ENCODE results near the gene LSP1.

DNA sequence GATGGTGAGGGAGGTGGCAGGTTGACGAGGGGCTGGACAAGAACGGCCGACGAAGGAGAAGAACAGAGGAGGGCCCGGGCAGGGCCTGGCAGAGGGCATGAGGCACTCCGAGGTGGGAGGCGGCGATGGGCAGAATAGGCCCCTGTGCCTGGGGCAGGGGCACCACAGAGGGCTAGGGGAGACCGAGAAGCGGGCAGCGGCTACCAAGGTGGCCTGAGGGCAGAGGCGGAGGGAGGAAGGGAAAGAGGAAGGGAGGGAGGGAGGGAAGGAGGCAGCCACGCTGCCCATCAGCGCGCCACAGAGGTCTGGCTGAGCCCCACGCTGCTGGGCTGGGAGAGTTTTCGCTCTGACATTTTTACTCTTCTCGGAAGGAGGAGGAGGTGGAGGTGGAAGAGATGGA lies 11.3 kb downstream of the LSP1 start:
- no peak for TF ChIP-seq POLR2A (IDR thresholded peaks at IDR 0.05; ENCODE audit: low read depth, low read length)
- TF ChIP-seq TAF1 (IDR thresholded peaks at IDR 0.05; ENCODE audit: low read depth, low read length): no peak

All from GM12891 (cell line).